Testis (tissue), 2 donors: ENCODE measurements around the gene WDR91.
"Not testable (repeated sequence)": the region's sequence is repeated elsewhere in the genome, so short reads cannot be mapped to it uniquely, and the experiment has no call there.

Experiments
- POLR2A ChIP-seq: fragments of 450-650 bp; IDR thresholded peaks from one replicate; pipeline ENCODE4 v1.6.1; 2017; ENCODE audit warnings: antibody characterized with exemption, mild to moderate bottlenecking, moderate library complexity
- TF ChIP-seq, protein P1 (sequence below), 3 experiments: fragments of 450-650 bp in 2 of 3; fragments of 200-600 bp in 1 of 3; sonication (generic) in 1 of 3; IDR thresholded peaks; one replicate each; pipeline ENCODE4 v1.5.1; 2016 to 2019; ENCODE audit warnings: antibody characterized with exemption in 3 of 3, mild to moderate bottlenecking in 2 of 3, moderate library complexity in 1 of 3

GRCh38 chr7:135171581-135172291, 39.6 kb downstream of the WDR91 start:
- TF ChIP-seq, protein P1, sequence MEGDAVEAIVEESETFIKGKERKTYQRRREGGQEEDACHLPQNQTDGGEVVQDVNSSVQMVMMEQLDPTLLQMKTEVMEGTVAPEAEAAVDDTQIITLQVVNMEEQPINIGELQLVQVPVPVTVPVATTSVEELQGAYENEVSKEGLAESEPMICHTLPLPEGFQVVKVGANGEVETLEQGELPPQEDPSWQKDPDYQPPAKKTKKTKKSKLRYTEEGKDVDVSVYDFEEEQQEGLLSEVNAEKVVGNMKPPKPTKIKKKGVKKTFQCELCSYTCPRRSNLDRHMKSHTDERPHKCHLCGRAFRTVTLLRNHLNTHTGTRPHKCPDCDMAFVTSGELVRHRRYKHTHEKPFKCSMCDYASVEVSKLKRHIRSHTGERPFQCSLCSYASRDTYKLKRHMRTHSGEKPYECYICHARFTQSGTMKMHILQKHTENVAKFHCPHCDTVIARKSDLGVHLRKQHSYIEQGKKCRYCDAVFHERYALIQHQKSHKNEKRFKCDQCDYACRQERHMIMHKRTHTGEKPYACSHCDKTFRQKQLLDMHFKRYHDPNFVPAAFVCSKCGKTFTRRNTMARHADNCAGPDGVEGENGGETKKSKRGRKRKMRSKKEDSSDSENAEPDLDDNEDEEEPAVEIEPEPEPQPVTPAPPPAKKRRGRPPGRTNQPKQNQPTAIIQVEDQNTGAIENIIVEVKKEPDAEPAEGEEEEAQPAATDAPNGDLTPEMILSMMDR (IDR thresholded peaks at IDR 0.05) = not testable (repeated sequence)
- not testable (repeated sequence) for TF ChIP-seq POLR2A
